GM23338 (cell line): ENCODE results near the gene SPTLC2. TPM values are rescaled to one million over a fixed set of nuclear protein-coding genes. Genes with fewer than 3 reads are reported as not detected.

Source experiments
- ATAC-seq: fragments of 200-7000 bp; cut with Tn5 transposase; 3 replicates; pipeline ENCODE4 v1.9.1; 2020
- DNase-seq: peaks from one replicate; pipeline ENCODE4 v3.0.0-alpha.2; 2015; ENCODE audit warnings: low spot score
- H2AFZ ChIP-seq: fragments of 200-600 bp; sonication (generic); 2 replicates; pipeline ENCODE4 v1.8.0; 2016; ENCODE audit warnings: antibody characterized with exemption, mild to moderate bottlenecking, moderate library complexity
- H3F3A ChIP-seq: fragments of 200-600 bp; sonication (generic); replicated peaks from 2 replicates; pipeline ENCODE4 v1.8.0; 2017; ENCODE audit warnings: antibody characterized with exemption, mixed run types, low read depth
- H3K27ac ChIP-seq: fragments of 200-600 bp; sonication (generic); 2 replicates; pipeline ENCODE4 v1.6.1; 2016; ENCODE audit warnings: low read depth
- H3K27me3 ChIP-seq: fragments of 200-600 bp; sonication (generic); 2 replicates; pipeline ENCODE4 v1.8.0; 2016; ENCODE audit warnings: mild to moderate bottlenecking, mixed run types, moderate library complexity; ENCODE audit not compliant: insufficient read depth
- H3K36me3 ChIP-seq: fragments of 200-600 bp; sonication (generic); 2 replicates; pipeline ENCODE4 v1.8.0; 2016; ENCODE audit warnings: mild to moderate bottlenecking; ENCODE audit not compliant: insufficient read depth
- H3K4me1 ChIP-seq: fragments of 200-600 bp; sonication (generic); 2 replicates; pipeline ENCODE4 v1.8.0; 2016; ENCODE audit warnings: mild to moderate bottlenecking, moderate library complexity; ENCODE audit not compliant: insufficient read depth
- H3K4me2 ChIP-seq: fragments of 200-600 bp; sonication (generic); 2 replicates; pipeline ENCODE4 v1.7.1; 2017; ENCODE audit warnings: mixed run types
- H3K4me3 ChIP-seq: fragments of 200-600 bp; sonication (generic); 2 replicates; pipeline ENCODE4 v1.6.1; 2016; ENCODE audit warnings: mixed run types
- H3K79me2 ChIP-seq: fragments of 200-600 bp; sonication (generic); replicated peaks from 2 replicates; pipeline ENCODE4 v1.8.0; 2017; ENCODE audit warnings: mild to moderate bottlenecking; ENCODE audit not compliant: insufficient read depth
- H3K9me2 ChIP-seq: fragments of 200-600 bp; sonication (generic); 2 replicates; pipeline ENCODE4 v1.8.0; 2017; ENCODE audit not compliant: insufficient read depth
- H4K20me1 ChIP-seq: fragments of 200-600 bp; sonication (generic); replicated peaks from 2 replicates; pipeline ENCODE4 v1.8.0; 2017; ENCODE audit warnings: mild to moderate bottlenecking; ENCODE audit not compliant: insufficient read depth
- H3K27ac Mint-ChIP-seq: 2 replicates; pipeline ENCODE4 v1.8.0; 2020; ENCODE audit warnings: inconsistent platforms, mild to moderate bottlenecking, moderate library complexity, mixed read lengths
- H3K27me3 Mint-ChIP-seq: 3 replicates; pipeline ENCODE4 v1.8.0; 2022; ENCODE audit warnings: low read depth, mild to moderate bottlenecking, moderate library complexity, mixed read lengths, inconsistent platforms; ENCODE audit not compliant: insufficient read depth, poor library complexity
- H3K36me3 Mint-ChIP-seq: 3 replicates; pipeline ENCODE4 v1.8.0; 2021; ENCODE audit warnings: low read depth, mild to moderate bottlenecking, inconsistent platforms, moderate library complexity, mixed read lengths
- H3K4me1 Mint-ChIP-seq: 3 replicates; pipeline ENCODE4 v1.8.0; 2020; ENCODE audit warnings: mild to moderate bottlenecking, inconsistent platforms, mixed read lengths
- H3K4me3 Mint-ChIP-seq: 3 replicates; pipeline ENCODE4 v1.8.0; 2021; ENCODE audit warnings: moderate library complexity, mild to moderate bottlenecking, inconsistent platforms, mixed read lengths
- H3K9me3 Mint-ChIP-seq: 3 replicates; pipeline ENCODE4 v1.8.0; 2020; ENCODE audit warnings: moderate library complexity, mild to moderate bottlenecking, inconsistent platforms, mixed read lengths
- CREB1 ChIP-seq: fragments of 250-450 bp; sonication (Bioruptor Pico); IDR thresholded peaks from 2 replicates; pipeline ENCODE4 v1.5.0; 2020; ENCODE audit warnings: low read depth, mild to moderate bottlenecking, moderate library complexity
- EZH2 ChIP-seq: fragments of 200-600 bp; sonication (generic); IDR thresholded peaks from one replicate; pipeline ENCODE4 v1.8.0; 2017; ENCODE audit warnings: antibody characterized with exemption, mild to moderate bottlenecking, low read depth; ENCODE audit not compliant: unreplicated experiment
- EZH2phosphoT487 ChIP-seq: fragments of 200-600 bp; sonication (generic); IDR thresholded peaks from one replicate; pipeline ENCODE4 v1.8.1; 2018; ENCODE audit warnings: antibody characterized with exemption; ENCODE audit not compliant: unreplicated experiment
- JUNB ChIP-seq: IDR thresholded peaks from one replicate; pipeline ENCODE4 v1.6.1; 2016; ENCODE audit warnings: antibody characterized with exemption; ENCODE audit not compliant: unreplicated experiment
- NANOG ChIP-seq: IDR thresholded peaks from 2 replicates; pipeline ENCODE4 v1.6.1; 2016; ENCODE audit warnings: antibody characterized with exemption, borderline replicate concordance
- REST ChIP-seq: IDR thresholded peaks from one replicate; pipeline ENCODE4 v1.6.1; 2018; ENCODE audit warnings: antibody characterized with exemption; ENCODE audit not compliant: unreplicated experiment
- STAT1 ChIP-seq: IDR thresholded peaks from one replicate; pipeline ENCODE4 v1.6.1; 2016; ENCODE audit warnings: antibody characterized with exemption; ENCODE audit not compliant: unreplicated experiment
- ZNF114 ChIP-seq: fragments of 250-450 bp; sonication (Bioruptor Pico); IDR thresholded peaks from 2 replicates; pipeline ENCODE4 v1.5.0; 2020; ENCODE audit warnings: mild to moderate bottlenecking, moderate library complexity
- polyA plus RNA-seq: library from polyadenylated mRNA; unstranded; fragments of >200 nt; fragmentation: Nextera tagmentation; extraction: Ambion mirVana; gene quantifications from 2 replicates; pipeline ENCODE4 v1.2.1, GENCODE V29; 2016
- total RNA-seq: library from RNA; depleted of rRNA; stranded (reverse); fragments of >200 nt; shearing (Covaris generic); gene quantifications from 2 replicates; pipeline ENCODE4 v1.2.3, GENCODE V29; 2014
- TF ChIP-seq, protein P1 (sequence below): fragments of 250-450 bp; sonication (Bioruptor Pico); IDR thresholded peaks from 2 replicates; pipeline ENCODE4 v1.5.0; 2020; ENCODE audit warnings: mild to moderate bottlenecking, moderate library complexity
- TF ChIP-seq, protein P2 (sequence below): IDR thresholded peaks from 2 replicates; pipeline ENCODE4 v1.6.1; 2016; ENCODE audit warnings: antibody characterized with exemption

The SPTLC2 gene
- total and polyA plus RNA-seq, 2 experiments from 2014 or later, result 22.3 to 38.9 TPM

DNA sequence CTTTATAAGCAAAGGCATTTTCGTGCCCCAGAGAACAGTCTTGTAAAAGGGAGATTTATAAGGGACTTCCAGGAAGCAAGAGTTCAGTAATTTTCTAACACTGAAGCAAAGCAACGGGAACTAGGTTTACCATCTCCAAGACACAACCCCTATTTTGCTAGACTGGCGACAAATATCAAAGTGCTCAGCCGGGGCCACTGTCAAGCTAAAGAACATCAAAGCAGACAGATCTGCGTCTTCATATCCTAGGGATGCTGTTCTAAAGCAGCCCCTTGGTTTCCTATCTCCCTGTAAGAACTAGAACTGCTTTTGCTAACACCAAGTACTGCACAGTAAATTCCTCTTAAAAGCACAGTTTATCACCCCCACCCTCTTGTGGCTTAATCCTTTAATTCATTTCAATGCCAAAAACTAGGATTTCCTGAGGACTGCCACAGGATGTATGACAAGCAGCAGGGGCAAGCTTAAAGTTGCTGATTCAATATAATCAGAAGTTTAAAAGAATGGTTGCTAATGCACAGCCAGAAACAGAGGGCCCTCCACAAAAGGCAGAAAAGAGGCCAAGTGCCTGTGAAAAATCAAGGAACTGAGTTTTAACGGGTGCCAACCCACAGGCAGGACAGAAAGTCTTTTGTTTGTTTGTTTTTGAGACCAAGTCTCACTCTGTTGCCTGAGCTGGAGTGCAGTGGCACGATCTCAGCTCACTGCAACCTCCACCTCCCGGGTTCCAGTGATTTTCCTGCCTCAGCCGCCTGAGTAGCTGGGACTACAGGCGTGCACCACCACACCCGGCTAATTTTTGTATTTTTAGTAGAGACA is 73.8 kb downstream of the SPTLC2 start:
- no peaks in the 10 kb centered on the region for H3K9me3 Mint-ChIP-seq
- no peak overlapping the region for H3K4me3 Mint-ChIP-seq
- no peaks in the 10 kb centered on the region for H3K79me2 ChIP-seq
- H2AFZ ChIP-seq, result no peak overlapping the region
- peaks cover 3% of the 10 kb centered on the region for H3K27me3 Mint-ChIP-seq
- H3K4me1 ChIP-seq, result no peaks in the 10 kb centered on the region
- no peaks in the 10 kb centered on the region for H4K20me1 ChIP-seq
- 0 out of 3 replicates have a peak, but pooled peaks cover 6% of the 10 kb centered on the region for H3K4me1 Mint-ChIP-seq
- H3K4me3 ChIP-seq, result no peak overlapping the region
- H3K36me3 Mint-ChIP-seq, result peaks cover 9% of the 10 kb centered on the region; the same call in 2 of the 3 replicates
- DNase-seq (no peak), ATAC-seq (no peak)
- H3K4me2 ChIP-seq, result no peak overlapping the region
- H3K27me3 ChIP-seq, result no peaks in the 10 kb centered on the region
- H3F3A ChIP-seq, result no peaks in the 10 kb centered on the region
- no peaks in the 10 kb centered on the region; the same call in 1 of the 2 replicates for H3K36me3 ChIP-seq
- peak overlapping the region; percentile 85 for H3K27ac ChIP-seq
- H3K9me2 ChIP-seq, result no peaks in the 10 kb centered on the region
- peak overlapping the region; percentile 26; the same call in 1 of the 2 replicates for H3K27ac Mint-ChIP-seq
- TF ChIP-seq NANOG (no peak), STAT1 (no peak), EZH2phosphoT487 (no peak), CREB1 (no peak), EZH2 (no peak), REST (no peak), JUNB (no peak), ZNF114 (CRISPR knock-in tag) (no peak)
- TF ChIP-seq, protein P1, sequence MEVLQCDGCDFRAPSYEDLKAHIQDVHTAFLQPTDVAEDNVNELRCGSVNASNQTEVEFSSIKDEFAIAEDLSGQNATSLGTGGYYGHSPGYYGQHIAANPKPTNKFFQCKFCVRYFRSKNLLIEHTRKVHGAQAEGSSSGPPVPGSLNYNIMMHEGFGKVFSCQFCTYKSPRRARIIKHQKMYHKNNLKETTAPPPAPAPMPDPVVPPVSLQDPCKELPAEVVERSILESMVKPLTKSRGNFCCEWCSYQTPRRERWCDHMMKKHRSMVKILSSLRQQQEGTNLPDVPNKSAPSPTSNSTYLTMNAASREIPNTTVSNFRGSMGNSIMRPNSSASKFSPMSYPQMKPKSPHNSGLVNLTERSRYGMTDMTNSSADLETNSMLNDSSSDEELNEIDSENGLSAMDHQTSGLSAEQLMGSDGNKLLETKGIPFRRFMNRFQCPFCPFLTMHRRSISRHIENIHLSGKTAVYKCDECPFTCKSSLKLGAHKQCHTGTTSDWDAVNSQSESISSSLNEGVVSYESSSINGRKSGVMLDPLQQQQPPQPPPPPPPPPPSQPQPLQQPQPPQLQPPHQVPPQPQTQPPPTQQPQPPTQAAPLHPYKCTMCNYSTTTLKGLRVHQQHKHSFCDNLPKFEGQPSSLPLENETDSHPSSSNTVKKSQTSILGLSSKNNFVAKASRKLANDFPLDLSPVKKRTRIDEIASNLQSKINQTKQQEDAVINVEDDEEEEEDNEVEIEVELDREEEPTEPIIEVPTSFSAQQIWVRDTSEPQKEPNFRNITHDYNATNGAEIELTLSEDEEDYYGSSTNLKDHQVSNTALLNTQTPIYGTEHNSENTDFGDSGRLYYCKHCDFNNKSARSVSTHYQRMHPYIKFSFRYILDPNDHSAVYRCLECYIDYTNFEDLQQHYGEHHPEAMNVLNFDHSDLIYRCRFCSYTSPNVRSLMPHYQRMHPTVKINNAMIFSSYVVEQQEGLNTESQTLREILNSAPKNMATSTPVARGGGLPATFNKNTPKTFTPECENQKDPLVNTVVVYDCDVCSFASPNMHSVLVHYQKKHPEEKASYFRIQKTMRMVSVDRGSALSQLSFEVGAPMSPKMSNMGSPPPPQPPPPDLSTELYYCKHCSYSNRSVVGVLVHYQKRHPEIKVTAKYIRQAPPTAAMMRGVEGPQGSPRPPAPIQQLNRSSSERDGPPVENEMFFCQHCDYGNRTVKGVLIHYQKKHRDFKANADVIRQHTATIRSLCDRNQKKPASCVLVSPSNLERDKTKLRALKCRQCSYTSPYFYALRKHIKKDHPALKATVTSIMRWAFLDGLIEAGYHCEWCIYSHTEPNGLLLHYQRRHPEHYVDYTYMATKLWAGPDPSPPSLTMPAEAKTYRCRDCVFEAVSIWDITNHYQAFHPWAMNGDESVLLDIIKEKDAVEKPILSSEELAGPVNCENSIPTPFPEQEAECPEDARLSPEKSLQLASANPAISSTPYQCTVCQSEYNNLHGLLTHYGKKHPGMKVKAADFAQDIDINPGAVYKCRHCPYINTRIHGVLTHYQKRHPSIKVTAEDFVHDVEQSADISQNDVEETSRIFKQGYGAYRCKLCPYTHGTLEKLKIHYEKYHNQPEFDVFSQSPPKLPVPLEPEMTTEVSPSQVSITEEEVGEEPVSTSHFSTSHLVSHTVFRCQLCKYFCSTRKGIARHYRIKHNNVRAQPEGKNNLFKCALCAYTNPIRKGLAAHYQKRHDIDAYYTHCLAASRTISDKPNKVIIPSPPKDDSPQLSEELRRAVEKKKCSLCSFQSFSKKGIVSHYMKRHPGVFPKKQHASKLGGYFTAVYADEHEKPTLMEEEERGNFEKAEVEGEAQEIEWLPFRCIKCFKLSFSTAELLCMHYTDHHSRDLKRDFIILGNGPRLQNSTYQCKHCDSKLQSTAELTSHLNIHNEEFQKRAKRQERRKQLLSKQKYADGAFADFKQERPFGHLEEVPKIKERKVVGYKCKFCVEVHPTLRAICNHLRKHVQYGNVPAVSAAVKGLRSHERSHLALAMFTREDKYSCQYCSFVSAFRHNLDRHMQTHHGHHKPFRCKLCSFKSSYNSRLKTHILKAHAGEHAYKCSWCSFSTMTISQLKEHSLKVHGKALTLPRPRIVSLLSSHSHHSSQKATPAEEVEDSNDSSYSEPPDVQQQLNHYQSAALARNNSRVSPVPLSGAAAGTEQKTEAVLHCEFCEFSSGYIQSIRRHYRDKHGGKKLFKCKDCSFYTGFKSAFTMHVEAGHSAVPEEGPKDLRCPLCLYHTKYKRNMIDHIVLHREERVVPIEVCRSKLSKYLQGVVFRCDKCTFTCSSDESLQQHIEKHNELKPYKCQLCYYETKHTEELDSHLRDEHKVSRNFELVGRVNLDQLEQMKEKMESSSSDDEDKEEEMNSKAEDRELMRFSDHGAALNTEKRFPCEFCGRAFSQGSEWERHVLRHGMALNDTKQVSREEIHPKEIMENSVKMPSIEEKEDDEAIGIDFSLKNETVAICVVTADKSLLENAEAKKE (CRISPR knock-in tag), result no peak
- TF ChIP-seq, protein P2, sequence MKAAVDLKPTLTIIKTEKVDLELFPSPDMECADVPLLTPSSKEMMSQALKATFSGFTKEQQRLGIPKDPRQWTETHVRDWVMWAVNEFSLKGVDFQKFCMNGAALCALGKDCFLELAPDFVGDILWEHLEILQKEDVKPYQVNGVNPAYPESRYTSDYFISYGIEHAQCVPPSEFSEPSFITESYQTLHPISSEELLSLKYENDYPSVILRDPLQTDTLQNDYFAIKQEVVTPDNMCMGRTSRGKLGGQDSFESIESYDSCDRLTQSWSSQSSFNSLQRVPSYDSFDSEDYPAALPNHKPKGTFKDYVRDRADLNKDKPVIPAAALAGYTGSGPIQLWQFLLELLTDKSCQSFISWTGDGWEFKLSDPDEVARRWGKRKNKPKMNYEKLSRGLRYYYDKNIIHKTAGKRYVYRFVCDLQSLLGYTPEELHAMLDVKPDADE, result no peak
